NT2/D1 (cell line): ENCODE measurements around the gene GPR17.

Experiments used
- SUZ12 ChIP-seq: IDR thresholded peaks from 2 replicates; pipeline ENCODE4 v1.6.1; 2011; ENCODE audit not compliant: insufficient read length, insufficient read depth; ENCODE audit errors: extremely low read depth
- YY1 ChIP-seq: IDR thresholded peaks from 2 replicates; pipeline ENCODE4 v1.6.1; 2011; ENCODE audit not compliant: insufficient read length, insufficient read depth
- ZNF274 ChIP-seq: IDR thresholded peaks from 2 replicates; pipeline ENCODE4 v1.6.1; 2011; ENCODE audit warnings: mild to moderate bottlenecking, low read depth, low read length

DNA sequence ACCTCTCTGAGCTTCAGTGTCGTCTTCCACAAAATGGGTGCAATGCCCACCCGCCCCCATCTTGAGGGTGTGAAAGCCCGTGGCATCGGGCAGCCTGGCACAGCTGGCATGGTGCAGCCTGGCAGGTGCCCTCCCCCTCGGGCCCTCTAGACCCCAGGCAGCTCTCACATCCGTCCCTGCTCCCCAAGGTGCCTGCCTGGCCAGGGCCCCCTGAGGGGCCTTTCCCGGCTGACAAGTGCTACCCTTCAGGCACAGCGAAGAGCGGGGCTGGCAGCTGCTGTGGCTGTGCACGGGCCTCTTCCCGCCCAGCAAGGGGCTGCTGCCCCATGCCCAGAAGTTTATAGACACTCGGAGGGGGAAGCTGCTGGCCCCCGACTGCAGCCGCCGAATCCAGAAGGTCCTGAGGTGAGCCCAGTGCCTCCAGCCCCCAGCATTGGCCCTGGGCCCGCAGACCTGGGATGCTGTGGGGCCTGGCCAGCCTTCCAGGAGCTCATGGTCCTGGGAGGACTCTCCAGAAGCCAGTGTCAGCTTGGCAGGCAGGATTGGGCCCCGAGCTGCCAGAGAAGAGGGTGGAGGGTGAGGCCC, 13.9 kb upstream of the GPR17 start:
- TF ChIP-seq ZNF274 (no peak), YY1 (no peak), SUZ12 (no peak)
